ENCODE measurements around the gene TMEM30A.

- TF ChIP-seq POLR2AphosphoS5 (IDR thresholded peaks at IDR 0.05; ENCODE audit: low read depth, low read length) (no peak), CTCF (IDR thresholded peaks at IDR 0.05) (no peak), SIN3A (IDR thresholded peaks at IDR 0.05; ENCODE audit: borderline replicate concordance, insufficient read depth, low read depth, low read length) (no peak), REST (IDR thresholded peaks at IDR 0.05; ENCODE audit: insufficient read depth in 1 of 2, low read depth in 2 of 2, low read length in 1 of 2) (no peak)
Measured at GRCh38 chr6:75268988-75269354, 15.6 kb downstream of the TMEM30A start.
